CD4-positive, alpha-beta T cell (primary cell): Measurements from ENCODE around the gene PTPN3. TPM values are rescaled to one million over a fixed set of nuclear protein-coding genes. Genes with fewer than 3 reads are reported as not detected.

Experiments used
- ATAC-seq: fragments of 200-7000 bp; cut with Tn5 transposase; one replicate; pipeline ENCODE4 v1.10.0; 2022; ENCODE audit warnings: mild to moderate bottlenecking; ENCODE audit not compliant: poor library complexity
- CTCF ChIA-PET: fragments of 350-600 bp; sonication (Branson Sonifier 250); formaldehyde crosslinking; loops from one replicate; lab custom pipeline; 2021; ENCODE audit warnings: antibody characterized with exemption, inconsistent platforms; lab: Charles Lee
- POLR2A ChIA-PET: fragments of 350-600 bp; sonication (Branson Sonifier 250); formaldehyde crosslinking; loops from one replicate; lab custom pipeline; 2021; ENCODE audit warnings: antibody characterized with exemption, inconsistent platforms; lab: Charles Lee
- DNase-seq, 14 experiments: peaks; one replicate each; pipeline ENCODE4 v3.0.0-alpha.2; 2013 to 2020; ENCODE audit warnings: mixed read lengths in 2 of 14
- H3K27ac ChIP-seq, 2 donors: one replicate each; pipeline versions ENCODE4 v1.5.1 to v1.7.0; 2013; ENCODE audit warnings: low read length in 2 of 2, low read depth in 1 of 2, mild to moderate bottlenecking in 1 of 2
- H3K27me3 ChIP-seq, 2 experiments: 1 replicate in 1 of 2; 2 replicates in 1 of 2; pipeline versions ENCODE4 v1.6.1 to v1.7.0; 2013; ENCODE audit warnings: low read length in 2 of 2, control low read depth in 1 of 2, mild to moderate bottlenecking in 1 of 2, moderate library complexity in 1 of 2; ENCODE audit not compliant: insufficient read depth in 2 of 2, control insufficient read depth in 1 of 2
- H3K36me3 ChIP-seq: one replicate; pipeline ENCODE4 v1.6.1; 2013; ENCODE audit warnings: low read length, control low read depth; ENCODE audit not compliant: insufficient read depth
- H3K4me1 ChIP-seq: one replicate; pipeline ENCODE4 v1.6.1; 2013; ENCODE audit warnings: low read length, control low read depth; ENCODE audit not compliant: insufficient read depth
- H3K4me3 ChIP-seq: one replicate; pipeline ENCODE4 v1.5.1; 2013; ENCODE audit warnings: mild to moderate bottlenecking, low read length, moderate library complexity
- H3K9me3 ChIP-seq, 2 experiments: 1 replicate in 1 of 2; 2 replicates in 1 of 2; pipeline versions ENCODE4 v1.6.1 to v1.7.0; 2013; ENCODE audit warnings: low read length in 2 of 2, mild to moderate bottlenecking in 2 of 2, control low read depth in 1 of 2, moderate library complexity in 1 of 2; ENCODE audit not compliant: control insufficient read depth in 1 of 2, insufficient read depth in 1 of 2
- H3K27ac Mint-ChIP-seq: one replicate; pipeline ENCODE4 v1.8.0; 2020; ENCODE audit warnings: mixed read lengths
- H3K27me3 Mint-ChIP-seq: one replicate; pipeline ENCODE4 v1.8.0; 2021; ENCODE audit warnings: mixed read lengths
- H3K36me3 Mint-ChIP-seq: one replicate; pipeline ENCODE4 v1.8.0; 2021; ENCODE audit warnings: low read depth, mixed read lengths
- H3K4me1 Mint-ChIP-seq: one replicate; pipeline ENCODE4 v1.8.0; 2021; ENCODE audit warnings: low read depth, mixed read lengths
- H3K4me3 Mint-ChIP-seq: one replicate; pipeline ENCODE4 v1.8.0; 2020; ENCODE audit warnings: mild to moderate bottlenecking, mixed read lengths
- H3K9me3 Mint-ChIP-seq: one replicate; pipeline ENCODE4 v1.8.0; 2020; ENCODE audit warnings: mixed read lengths
- CTCF ChIP-seq: fragments of 200-600 bp; IDR thresholded peaks from one replicate; pipeline ENCODE4 v1.8.0; 2022; ENCODE audit warnings: antibody characterized with exemption, mild to moderate bottlenecking
- intact Hi-C, 2 experiments: fragments of 100-400 bp; cut with DNase I in 1 of 2; cut with micrococcal nuclease in 1 of 2; formaldehyde crosslinking; loops; one replicate each; pipeline versions ENCODE4 v1.15.1 to v1.9.0; 2023 to 2025; cut with DNase I, micrococcal nuclease
- total RNA-seq, 174 experiments: library from RNA in 2 of 174; stranded (reverse) in 2 of 174; gene quantifications; one replicate each; pipeline ENCODE4 v1.2.3 and lab custom pipeline; 2021 to 2026

PTPN3 gene
- total RNA-seq, 2 experiments from 2014 or later = not detected

- Histone ChIP-seq H3K4me3 (no peak overlapping the region), H3K4me1 (no peaks in the 10 kb centered on the region), H3K27me3 (no peaks in the 10 kb centered on the region), H3K9me3 (no peaks in the 10 kb centered on the region), H3K36me3 (no peaks in the 10 kb centered on the region), H3K27ac (no peak overlapping the region)
- Mint-ChIP-seq H3K4me3 (no peak overlapping the region), H3K36me3 (no peaks in the 10 kb centered on the region), H3K27me3 (peaks cover 26% of the 10 kb centered on the region), H3K4me1 (no peaks in the 10 kb centered on the region), H3K27ac (no peak overlapping the region), H3K9me3 (no peaks in the 10 kb centered on the region)
- no peak for TF ChIP-seq CTCF
- DNase-seq (peak in 3 of 14 experiments; percentile 9 to 21 (median 17)), ATAC-seq (no peak)
- CTCF ChIA-PET = no interaction called here
- intact Hi-C loops = no loop called here
- POLR2A ChIA-PET = no interaction called here
Observed at GRCh38 chr9:109411798-109412352, 86.2 kb downstream of the PTPN3 start.

GRCh38 chr9:109411069-109411761 is 86.9 kb downstream of the PTPN3 start:
- Histone ChIP-seq H3K36me3 (no peaks in the 10 kb centered on the region), H3K27ac (no peak overlapping the region), H3K9me3 (no peaks in the 10 kb centered on the region), H3K4me1 (no peaks in the 10 kb centered on the region), H3K4me3 (no peak overlapping the region), H3K27me3 (no peaks in the 10 kb centered on the region)
- H3K9me3 Mint-ChIP-seq = no peaks in the 10 kb centered on the region
- no peaks in the 10 kb centered on the region for H3K36me3 Mint-ChIP-seq
- ChIA-PET CTCF (no interaction called here), POLR2A (no interaction called here)
- no peak for TF ChIP-seq CTCF
- no peaks in the 10 kb centered on the region for H3K4me1 Mint-ChIP-seq
- no peak overlapping the region for H3K4me3 Mint-ChIP-seq
- no peak for ATAC-seq
- intact Hi-C loops = no loop called here
- no peak overlapping the region for H3K27ac Mint-ChIP-seq
- H3K27me3 Mint-ChIP-seq = peaks cover 26% of the 10 kb centered on the region
- DNase-seq = no peak

- Histone ChIP-seq H3K4me3 (no peak overlapping the region), H3K27ac (no peak overlapping the region), H3K27me3 (no peaks in the 10 kb centered on the region), H3K4me1 (no peaks in the 10 kb centered on the region), H3K36me3 (no peaks in the 10 kb centered on the region), H3K9me3 (no peaks in the 10 kb centered on the region)
- no peak for ATAC-seq
- no peak for DNase-seq
- ChIA-PET CTCF (no interaction called here), POLR2A (no interaction called here)
- intact Hi-C loops = no loop called here
- Mint-ChIP-seq H3K9me3 (no peaks in the 10 kb centered on the region), H3K27me3 (peaks cover 19% of the 10 kb centered on the region), H3K36me3 (no peaks in the 10 kb centered on the region), H3K4me1 (no peaks in the 10 kb centered on the region), H3K4me3 (no peak overlapping the region), H3K27ac (no peak overlapping the region)
- TF ChIP-seq CTCF = no peak
Observed at GRCh38 chr9:109409773-109410397, 88.2 kb downstream of the PTPN3 start.
